Left forelimb (tissue), 1 donor: ENCODE measurements around the gene LMBR1.
"Not testable (repeated sequence)": the region's sequence is repeated elsewhere in the genome, so short reads cannot be mapped to it uniquely, and the experiment has no call there.

Experiments used
- DNase-seq: peaks from one replicate; pipeline ENCODE4 v3.0.0-alpha.2; 2018; ENCODE audit warnings: low spot score

Gene LMBR1

GRCh38 chr7:156655983-156656382 lies 237.0 kb downstream of the LMBR1 start:
- DNase-seq: no peak

- DNase-seq: no peak
Measured at GRCh38 chr7:156655251-156655650, 237.7 kb downstream of the LMBR1 start.

- DNase-seq: no peak
Measured at GRCh38 chr7:156654511-156655234, 238.3 kb downstream of the LMBR1 start.

- no peak for DNase-seq
Measured at GRCh38 chr7:156652886-156653568, 240.0 kb downstream of the LMBR1 start.

- DNase-seq: no peak
Measured at GRCh38 chr7:156651474-156651873, 241.5 kb downstream of the LMBR1 start.

- DNase-seq: no peak
Measured at GRCh38 chr7:156650042-156650441, 242.9 kb downstream of the LMBR1 start.

GRCh38 chr7:156647330-156647729 lies 245.7 kb downstream of the LMBR1 start:
- DNase-seq: not testable (repeated sequence)

- DNase-seq: no peak
Measured at GRCh38 chr7:156642306-156643045, 250.5 kb downstream of the LMBR1 start.

- DNase-seq: no peak
Measured at GRCh38 chr7:156640949-156641485, 252.0 kb downstream of the LMBR1 start.

GRCh38 chr7:156640257-156640948 lies 252.6 kb downstream of the LMBR1 start, which contains the start of gene RNF32:
Gene RNF32 (plus strand): TSS chr7:156640774. CDS start chr7:156643878, 3,104 bp downstream.
- peak; percentile 97 for DNase-seq

GRCh38 chr7:156639426-156640256 lies 253.3 kb downstream of the LMBR1 start:
- DNase-seq: no peak

- no peak for DNase-seq
Measured at GRCh38 chr7:156638443-156639077, 254.4 kb downstream of the LMBR1 start.

- DNase-seq: not testable (repeated sequence)
Measured at GRCh38 chr7:156637093-156637492, 255.9 kb downstream of the LMBR1 start.

- no peak for DNase-seq
Measured at GRCh38 chr7:156635529-156636385, 257.2 kb downstream of the LMBR1 start.

GRCh38 chr7:156634117-156634516 lies 258.9 kb downstream of the LMBR1 start:
- DNase-seq: no peak

- DNase-seq: no peak
Measured at GRCh38 chr7:156629873-156630272, 263.1 kb downstream of the LMBR1 start.

GRCh38 chr7:156628562-156628961 lies 264.4 kb downstream of the LMBR1 start:
- no peak for DNase-seq
